ENCODE measurements around the gene DIO3. TPM values are rescaled to one million over a fixed set of nuclear protein-coding genes. Genes with fewer than 3 reads are reported as not detected.
"Not testable (repeated sequence)": the region's sequence is repeated elsewhere in the genome, so short reads cannot be mapped to it uniquely, and the experiment has no call there.

Gene DIO3
- total RNA-seq, 2 experiments from 2014 or later, result not detected

DNA sequence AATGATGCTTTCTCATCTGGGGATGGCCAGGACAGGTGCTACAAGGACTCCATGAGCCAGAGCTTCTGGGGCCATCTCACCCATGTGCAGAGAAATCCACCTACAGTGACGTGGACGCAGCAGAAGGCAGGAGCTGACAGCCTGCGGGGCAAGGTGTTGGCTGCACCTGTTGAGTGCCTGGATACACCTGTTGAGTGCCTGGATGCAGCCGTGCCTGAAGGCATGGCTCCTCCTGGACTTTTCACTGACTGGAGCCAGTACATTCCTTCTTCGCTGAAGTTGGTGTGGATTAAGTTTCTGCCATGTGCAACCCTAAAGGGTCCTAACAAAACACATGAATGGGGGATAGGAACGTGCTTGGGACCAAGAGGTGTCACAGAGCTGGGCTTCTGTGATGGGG, 7.4 kb upstream of the DIO3 start:
- ChIA-PET CTCF (ENCODE audit: unreplicated experiment) (no interaction called here), POLR2A (no interaction called here)
- Histone ChIP-seq H3K4me3 (ENCODE audit: low read depth, low read length, poor library complexity, severe bottlenecking) (no peak overlapping the region), H3K4me2 (ENCODE audit: low read length) (no peak overlapping the region), H3K4me1 (ENCODE audit: insufficient read depth, low read length, poor library complexity, severe bottlenecking) (peaks cover 6% of the 10 kb centered on the region), H2AFZ (ENCODE audit: low read length) (no peak overlapping the region), H3K79me2 (ENCODE audit: insufficient read depth, low read depth, low read length) (no peaks in the 10 kb centered on the region), H3K9me2 (ENCODE audit: insufficient read depth, low read length) (no peaks in the 10 kb centered on the region), H3K27ac (ENCODE audit: low read depth, low read length, poor library complexity, severe bottlenecking) (no peak overlapping the region), H4K20me1 (ENCODE audit: insufficient read depth, low read length) (no peaks in the 10 kb centered on the region), H3K9me3 (ENCODE audit: low read length) (no peaks in the 10 kb centered on the region), H3K36me3 (ENCODE audit: insufficient read depth, low read length) (no peaks in the 10 kb centered on the region)
- no peak for TF ChIP-seq EZH2phosphoT487 (IDR thresholded peaks at IDR 0.05; ENCODE audit: borderline replicate concordance, low read depth, low read length)
- TF ChIP-seq, protein P1, sequence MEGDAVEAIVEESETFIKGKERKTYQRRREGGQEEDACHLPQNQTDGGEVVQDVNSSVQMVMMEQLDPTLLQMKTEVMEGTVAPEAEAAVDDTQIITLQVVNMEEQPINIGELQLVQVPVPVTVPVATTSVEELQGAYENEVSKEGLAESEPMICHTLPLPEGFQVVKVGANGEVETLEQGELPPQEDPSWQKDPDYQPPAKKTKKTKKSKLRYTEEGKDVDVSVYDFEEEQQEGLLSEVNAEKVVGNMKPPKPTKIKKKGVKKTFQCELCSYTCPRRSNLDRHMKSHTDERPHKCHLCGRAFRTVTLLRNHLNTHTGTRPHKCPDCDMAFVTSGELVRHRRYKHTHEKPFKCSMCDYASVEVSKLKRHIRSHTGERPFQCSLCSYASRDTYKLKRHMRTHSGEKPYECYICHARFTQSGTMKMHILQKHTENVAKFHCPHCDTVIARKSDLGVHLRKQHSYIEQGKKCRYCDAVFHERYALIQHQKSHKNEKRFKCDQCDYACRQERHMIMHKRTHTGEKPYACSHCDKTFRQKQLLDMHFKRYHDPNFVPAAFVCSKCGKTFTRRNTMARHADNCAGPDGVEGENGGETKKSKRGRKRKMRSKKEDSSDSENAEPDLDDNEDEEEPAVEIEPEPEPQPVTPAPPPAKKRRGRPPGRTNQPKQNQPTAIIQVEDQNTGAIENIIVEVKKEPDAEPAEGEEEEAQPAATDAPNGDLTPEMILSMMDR (conservative IDR thresholded peaks at IDR 0.05; ENCODE audit: low read length), result no peak
- DNase-seq (ENCODE audit: low spot score), result no peak
- no TSS peak for BruUV-seq (replicated peaks)
- intact Hi-C loops (cut with micrococcal nuclease; ENCODE audit: unreplicated experiment), result no loop called here

DNA sequence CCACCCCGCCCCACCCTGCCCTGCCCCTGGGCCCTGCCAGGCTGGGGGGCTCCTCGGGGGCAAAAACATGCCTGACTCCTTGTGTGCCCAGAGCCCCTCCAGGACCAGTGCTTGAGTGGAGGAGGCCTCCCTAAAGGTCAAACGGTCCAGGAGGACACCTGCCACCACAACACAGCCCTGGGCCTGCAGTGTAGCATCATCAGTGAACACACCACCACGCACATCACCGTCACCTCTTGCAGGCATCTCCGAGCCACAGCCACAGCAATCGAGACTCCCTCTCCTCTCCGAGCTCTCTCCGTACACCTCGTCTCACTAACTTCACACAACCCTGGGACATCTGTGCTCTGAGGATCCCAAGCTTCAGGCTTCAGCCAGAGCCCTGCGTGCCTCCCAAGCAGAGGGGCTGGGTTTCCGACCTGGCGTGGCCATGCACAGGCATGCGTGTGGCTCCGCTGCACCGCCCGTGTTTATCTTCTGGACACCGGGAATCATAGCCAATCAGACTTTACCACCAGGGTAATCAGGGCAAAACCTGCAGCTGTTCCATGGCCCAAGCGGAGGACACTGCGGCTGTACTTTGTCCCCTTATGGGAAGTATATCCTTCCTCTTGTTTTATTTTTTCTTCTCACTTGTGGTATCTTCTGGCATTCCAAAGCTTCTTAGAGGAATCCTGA, 6.2 kb upstream of the DIO3 start:
- Histone ChIP-seq H3K79me2 (ENCODE audit: insufficient read depth, low read depth, low read length) (no peaks in the 10 kb centered on the region), H2AFZ (ENCODE audit: low read length) (no peak overlapping the region), H3K4me2 (ENCODE audit: low read length) (no peak overlapping the region), H3K9me2 (ENCODE audit: insufficient read depth, low read length) (no peaks in the 10 kb centered on the region), H3K27ac (ENCODE audit: low read depth, low read length, poor library complexity, severe bottlenecking) (no peak overlapping the region), H3K9me3 (ENCODE audit: low read length) (no peaks in the 10 kb centered on the region), H3K4me1 (ENCODE audit: insufficient read depth, low read length, poor library complexity, severe bottlenecking) (peaks cover 6% of the 10 kb centered on the region), H3K36me3 (ENCODE audit: insufficient read depth, low read length) (no peaks in the 10 kb centered on the region), H4K20me1 (ENCODE audit: insufficient read depth, low read length) (no peaks in the 10 kb centered on the region), H3K4me3 (ENCODE audit: low read depth, low read length, poor library complexity, severe bottlenecking) (no peak overlapping the region)
- POLR2A ChIA-PET, result no interaction called here
- CTCF ChIA-PET (ENCODE audit: unreplicated experiment), result interaction anchor here (0.6 kb wide), 1 partner anchor 9 kb away, joined by 4 read pairs; no protein-coding TSS in a partner anchor
- BruUV-seq (replicated peaks), result no TSS peak
- intact Hi-C loops (cut with micrococcal nuclease; ENCODE audit: unreplicated experiment), result no loop called here
- no peak for DNase-seq (ENCODE audit: low spot score)
- no peak for TF ChIP-seq EZH2phosphoT487 (IDR thresholded peaks at IDR 0.05; ENCODE audit: borderline replicate concordance, low read depth, low read length)
- TF ChIP-seq, protein P1 (conservative IDR thresholded peaks at IDR 0.05; ENCODE audit: low read length), result no peak

DNA sequence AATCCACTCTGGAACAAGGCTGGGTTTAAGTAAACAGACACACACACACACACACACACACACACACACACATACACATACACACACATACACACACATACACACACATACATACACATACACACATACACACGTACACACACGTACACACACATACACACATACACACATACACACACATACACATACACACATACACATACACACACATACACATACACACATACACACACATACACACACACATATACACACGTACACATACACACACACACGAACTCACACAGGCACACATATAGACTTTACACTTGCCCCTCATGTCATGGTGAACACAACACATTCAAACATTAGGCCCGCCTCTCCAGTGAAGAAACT, 5.6 kb upstream of the DIO3 start:
- H3K79me2 ChIP-seq (ENCODE audit: insufficient read depth, low read depth, low read length); POLR2A ChIA-PET; H4K20me1 ChIP-seq (ENCODE audit: insufficient read depth, low read length); DNase-seq (ENCODE audit: low spot score); H2AFZ ChIP-seq (ENCODE audit: low read length); H3K27ac ChIP-seq (ENCODE audit: low read depth, low read length, poor library complexity, severe bottlenecking); intact Hi-C loops (cut with micrococcal nuclease; ENCODE audit: unreplicated experiment); CTCF ChIA-PET (ENCODE audit: unreplicated experiment); H3K4me1 ChIP-seq (ENCODE audit: insufficient read depth, low read length, poor library complexity, severe bottlenecking); H3K4me3 ChIP-seq (ENCODE audit: low read depth, low read length, poor library complexity, severe bottlenecking); H3K9me3 ChIP-seq (ENCODE audit: low read length); H3K4me2 ChIP-seq (ENCODE audit: low read length); H3K9me2 ChIP-seq (ENCODE audit: insufficient read depth, low read length); H3K36me3 ChIP-seq (ENCODE audit: insufficient read depth, low read length); BruUV-seq (replicated peaks): not testable (repeated sequence)
